ENCODE measurements around the gene PTPRM.
"Not testable (repeated sequence)": the region's sequence is repeated elsewhere in the genome, so short reads cannot be mapped to it uniquely, and the experiment has no call there.

PTPRM gene

GRCh38 chr18:8433323-8433722 is 866.2 kb downstream of the PTPRM start:
- no peak for TF ChIP-seq CTCF (IDR thresholded peaks at IDR 0.05; ENCODE audit: low read depth, low read length)
- H3K4me3 ChIP-seq (ENCODE audit: low read depth, low read length), result no peak overlapping the region

- no peak overlapping the region for H3K4me3 ChIP-seq (ENCODE audit: low read depth, low read length)
- no peak for TF ChIP-seq CTCF (IDR thresholded peaks at IDR 0.05; ENCODE audit: low read depth, low read length)
Measured at GRCh38 chr18:8433771-8434170, 866.7 kb downstream of the PTPRM start.

GRCh38 chr18:8435376-8435775 is 868.3 kb downstream of the PTPRM start:
- no peak overlapping the region for H3K4me3 ChIP-seq (ENCODE audit: low read depth, low read length)
- no peak for TF ChIP-seq CTCF (IDR thresholded peaks at IDR 0.05; ENCODE audit: low read depth, low read length)

GRCh38 chr18:8439055-8439454 is 871.9 kb downstream of the PTPRM start:
- no peak overlapping the region for H3K4me3 ChIP-seq (ENCODE audit: low read depth, low read length)
- no peak for TF ChIP-seq CTCF (IDR thresholded peaks at IDR 0.05; ENCODE audit: low read depth, low read length)

- H3K4me3 ChIP-seq (ENCODE audit: low read depth, low read length), result no peak overlapping the region
- TF ChIP-seq CTCF (IDR thresholded peaks at IDR 0.05; ENCODE audit: low read depth, low read length), result no peak
Measured at GRCh38 chr18:8443505-8443904, 876.4 kb downstream of the PTPRM start.

- H3K4me3 ChIP-seq (ENCODE audit: low read depth, low read length), result not testable (repeated sequence)
Measured at GRCh38 chr18:8446936-8447335, 879.8 kb downstream of the PTPRM start.

- no peak overlapping the region for H3K4me3 ChIP-seq (ENCODE audit: low read depth, low read length)
- TF ChIP-seq CTCF (IDR thresholded peaks at IDR 0.05; ENCODE audit: low read depth, low read length), result no peak
Measured at GRCh38 chr18:8448130-8448529, 881.0 kb downstream of the PTPRM start.

GRCh38 chr18:8450013-8450412 is 882.9 kb downstream of the PTPRM start:
- no peak overlapping the region for H3K4me3 ChIP-seq (ENCODE audit: low read depth, low read length)
- TF ChIP-seq CTCF (IDR thresholded peaks at IDR 0.05; ENCODE audit: low read depth, low read length), result peak; percentile 68

Measured in WI38 (cell line).